ENCODE results near the gene TMEM101.

- TF ChIP-seq ZNF217 (IDR thresholded peaks at IDR 0.05), result no peak
- no peak for TF ChIP-seq USF2 (IDR thresholded peaks at IDR 0.05; ENCODE audit: borderline replicate concordance, low read depth, low read length)
- no peak for TF ChIP-seq NFYA (IDR thresholded peaks at IDR 0.05; ENCODE audit: borderline replicate concordance, low read depth, low read length)
- no peak for TF ChIP-seq GATAD2B (conservative IDR thresholded peaks at IDR 0.05; ENCODE audit: low read depth)
- TF ChIP-seq EP300 (IDR thresholded peaks at IDR 0.05; ENCODE audit: borderline replicate concordance in 1 of 2, control insufficient read depth in 1 of 2, low read depth in 2 of 2, low read length in 2 of 2), result no peak
- TF ChIP-seq FOXK2 (IDR thresholded peaks at IDR 0.05), result no peak
- TF ChIP-seq SREBF2 (IDR thresholded peaks at IDR 0.05; ENCODE audit: low read length), result no peak
Measured at GRCh38 chr17:44037471-44037870, 22.7 kb upstream of the TMEM101 start.
